Stimulated activated CD8-positive, alpha-beta memory T cell treated with anti-CD3 and anti-CD28 coated beads, Interleukin-4, amount 100 ng/mL, for 4 hours (primary cell): ENCODE measurements around the gene ERCC2.
A peak's percentile ranks its signal among the peaks of the same experiment; 100 is the strongest.
"Not testable (repeated sequence)": the region's sequence is repeated elsewhere in the genome, so short reads cannot be mapped to it uniquely, and the experiment has no call there.

Experiments used
- DNase-seq, 2 donors: peaks; one replicate each; pipeline ENCODE4 v3.0.0-alpha.2; 2020; ENCODE audit warnings: low read depth in 2 of 2, low spot score in 1 of 2

ERCC2 gene

DNA sequence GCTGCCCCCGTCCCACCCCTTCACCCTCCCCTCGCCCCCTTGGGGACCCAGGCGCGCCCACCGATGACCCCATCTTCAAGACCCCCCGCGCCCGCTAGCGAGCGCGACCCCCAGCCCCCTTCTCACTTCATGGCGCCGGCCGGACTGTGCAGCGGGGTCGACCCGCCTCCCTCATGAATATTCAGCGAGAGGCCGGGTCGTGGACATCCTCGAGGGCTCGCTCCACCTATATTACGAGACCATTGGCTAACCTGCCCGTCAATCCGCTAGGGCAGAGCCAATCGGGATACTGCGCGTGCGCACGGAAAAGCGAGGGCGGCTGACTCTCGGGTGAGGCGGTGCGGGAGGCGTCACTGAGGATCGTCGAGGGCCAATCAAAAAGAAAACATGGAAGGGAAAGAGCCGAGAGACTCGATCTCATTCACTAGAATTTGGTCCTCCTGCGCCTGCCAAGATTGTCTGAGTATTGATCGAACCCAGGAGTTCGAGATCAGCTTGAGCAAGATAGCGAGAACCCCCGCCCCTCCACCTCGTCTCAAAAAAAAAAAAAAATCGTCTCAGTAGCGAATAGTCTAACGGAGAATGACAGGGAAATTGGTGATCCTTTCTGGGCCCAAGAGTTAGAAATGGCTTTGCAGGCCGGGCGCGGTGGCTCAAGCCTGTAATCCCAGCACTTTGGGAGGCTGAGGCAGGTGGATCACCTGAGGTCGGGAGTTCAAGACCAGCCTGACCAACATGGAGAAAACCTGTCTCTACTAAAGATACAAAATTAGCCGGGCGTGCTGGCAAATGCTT is at the start of gene ERCC2:
TSS of gene ERCC2 (minus strand) at position 164 of the 795 bp plus-strand sequence. CDS start at position 131, 33 bp downstream.
- peak; percentile 98 to 99 for DNase-seq

DNA sequence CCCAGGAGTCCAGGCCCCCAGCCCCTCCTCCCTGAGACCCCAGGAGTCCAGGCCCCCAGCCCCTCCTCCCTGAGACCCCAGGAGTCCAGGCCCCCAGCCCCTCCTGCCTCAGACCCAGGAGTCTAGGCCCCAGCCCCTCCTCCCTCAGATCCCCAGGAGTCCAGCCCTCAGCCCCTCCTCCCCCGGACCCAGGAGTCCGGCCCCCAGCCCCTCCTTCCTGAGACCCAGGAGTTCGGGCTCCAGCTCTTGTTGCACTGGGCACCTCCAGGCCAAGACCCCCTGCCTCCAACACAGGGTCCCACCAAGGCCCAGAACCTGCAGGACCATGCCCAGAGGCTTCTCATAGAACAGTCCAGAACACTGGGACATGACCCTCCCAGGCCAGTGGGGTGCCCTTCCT is 49.5 kb upstream of the ERCC2 start:
- no peak for DNase-seq

DNA sequence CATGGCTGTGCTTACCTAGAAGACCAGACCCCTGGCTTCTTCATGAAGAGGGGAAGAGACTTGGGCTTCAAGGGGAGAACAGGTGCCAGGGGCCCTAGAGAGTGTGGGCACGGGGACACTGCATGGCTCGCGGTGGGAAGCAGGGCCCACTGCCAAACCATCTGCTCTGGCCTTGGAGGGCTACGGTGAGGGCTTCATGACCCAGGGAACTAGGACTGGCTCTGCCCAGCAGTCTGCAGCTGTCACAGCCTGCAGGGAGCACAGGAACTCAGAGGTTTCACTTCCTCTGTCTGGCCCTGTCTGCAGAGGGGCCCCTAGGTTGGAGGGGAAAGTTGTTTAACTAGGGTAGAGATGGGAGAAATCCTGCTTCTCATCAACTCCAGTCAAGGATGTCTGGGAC is 49.0 kb upstream of the ERCC2 start:
- DNase-seq, result no peak

DNA sequence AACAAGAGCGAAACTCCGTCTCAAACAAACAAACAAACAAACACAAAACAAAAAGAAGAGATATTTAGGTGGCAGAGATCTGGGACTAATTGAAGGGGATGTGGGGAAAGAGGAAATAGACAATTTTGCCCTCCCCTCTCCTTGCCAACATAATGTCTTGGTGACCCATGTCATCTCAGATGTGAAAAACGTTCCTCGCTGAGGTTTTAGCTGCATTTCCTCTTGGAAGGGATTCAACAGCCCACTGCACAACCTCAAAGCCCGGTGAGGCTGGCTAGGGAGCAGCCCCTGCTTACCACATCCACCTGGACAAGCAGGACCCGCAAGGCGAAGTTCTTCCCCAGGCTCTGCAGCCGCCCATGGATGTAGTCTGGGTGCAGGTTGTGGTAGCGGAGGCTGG is 48.4 kb upstream of the ERCC2 start:
- DNase-seq, result no peak

DNA sequence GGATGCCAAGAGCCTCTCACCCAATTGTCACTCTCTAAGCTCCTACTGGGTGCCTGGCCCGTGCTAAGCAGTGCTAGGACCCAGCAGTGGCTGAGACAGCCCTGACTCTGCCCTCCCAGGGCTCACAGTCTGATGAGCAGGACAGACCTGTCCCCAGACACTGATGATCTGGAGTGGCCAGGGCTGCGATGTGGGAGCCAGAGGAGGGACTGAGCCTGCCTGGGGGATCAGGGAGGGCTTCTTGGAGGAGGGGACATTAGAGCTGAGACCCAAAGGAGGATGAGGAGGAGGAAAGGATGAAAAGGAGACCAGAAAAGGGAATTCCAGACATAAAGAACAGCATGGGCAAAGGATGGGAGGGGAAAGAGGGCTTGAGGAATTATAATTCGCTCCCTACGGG is 46.8 kb upstream of the ERCC2 start:
- no peak for DNase-seq

DNA sequence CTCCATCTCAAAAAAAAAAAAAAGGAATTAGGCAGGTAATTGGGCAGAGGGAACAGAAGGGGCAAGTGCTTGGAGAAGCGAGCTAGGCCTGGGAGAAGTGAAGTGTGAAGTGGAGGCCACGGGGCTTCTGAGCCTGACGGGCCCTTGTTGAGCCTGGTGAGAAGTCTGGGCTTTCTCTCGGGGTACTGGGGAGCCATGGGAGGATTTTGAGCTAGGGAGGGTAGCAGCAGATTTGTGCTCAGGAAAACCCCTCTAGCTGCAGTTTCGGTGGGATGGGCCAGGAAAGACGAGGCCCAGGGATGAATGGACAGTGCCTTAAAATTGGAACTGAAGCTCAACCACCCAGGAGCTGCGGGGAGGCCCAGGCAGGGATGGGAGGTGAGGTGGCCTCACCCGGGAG is 44.1 kb upstream of the ERCC2 start:
- no peak for DNase-seq

DNA sequence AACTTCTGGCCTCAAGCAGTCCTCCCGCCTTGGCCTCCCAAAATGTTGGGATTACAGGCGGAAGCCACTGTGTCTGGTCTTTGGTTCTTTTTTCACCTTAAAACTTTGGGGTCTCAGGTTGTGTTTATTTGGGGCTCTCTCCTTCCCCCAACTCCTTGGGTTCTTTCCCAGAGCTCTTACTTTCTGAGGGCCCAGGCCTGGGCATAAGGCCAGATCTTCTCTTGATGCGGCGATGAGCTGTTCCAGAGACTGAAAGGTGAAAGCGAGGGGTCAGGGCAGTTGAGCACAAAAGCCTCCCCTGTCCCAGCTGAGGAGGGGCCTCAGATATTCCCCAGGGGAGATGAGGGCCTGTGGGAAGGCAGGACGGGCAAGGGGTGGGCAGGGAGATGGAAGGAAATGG is 43.1 kb upstream of the ERCC2 start:
- no peak for DNase-seq

DNA sequence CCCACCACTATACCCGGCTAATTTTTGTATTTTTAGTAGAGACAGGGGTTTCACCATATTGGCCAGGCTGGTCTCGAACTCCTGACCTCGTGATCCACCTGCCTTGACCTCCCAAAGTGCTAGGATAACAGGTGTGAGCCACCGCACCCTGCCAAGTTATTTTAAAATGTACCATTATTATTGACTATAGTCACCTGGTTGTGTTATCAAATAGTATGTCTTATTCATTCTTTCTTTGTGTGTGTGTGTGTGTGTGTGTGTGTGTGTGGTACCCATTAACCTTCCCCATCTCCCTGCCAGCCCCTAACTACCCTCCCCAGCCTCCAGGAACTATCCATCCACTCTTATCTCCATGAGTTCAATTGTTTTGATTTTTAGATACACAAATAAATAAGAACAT is 40.0 kb upstream of the ERCC2 start:
- not testable (repeated sequence) for DNase-seq

DNA sequence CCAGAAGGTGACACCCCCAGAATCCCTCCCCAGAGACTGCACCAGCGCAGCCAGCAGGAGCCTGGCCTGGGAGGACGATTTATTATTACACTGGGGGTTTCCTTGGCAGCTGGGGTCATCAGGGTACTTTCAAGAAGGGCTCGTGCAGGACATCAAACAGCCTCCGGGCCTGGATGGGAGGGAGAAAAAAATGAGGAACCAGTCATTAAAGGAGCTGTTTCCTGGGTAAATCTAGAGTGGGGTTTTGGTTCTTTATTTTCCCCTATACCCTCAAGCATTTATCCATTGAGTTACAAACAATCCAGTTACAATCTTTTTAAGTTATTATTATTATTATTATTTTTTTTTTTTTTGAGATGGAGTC is 39.2 kb upstream of the ERCC2 start:
- DNase-seq, result no peak

DNA sequence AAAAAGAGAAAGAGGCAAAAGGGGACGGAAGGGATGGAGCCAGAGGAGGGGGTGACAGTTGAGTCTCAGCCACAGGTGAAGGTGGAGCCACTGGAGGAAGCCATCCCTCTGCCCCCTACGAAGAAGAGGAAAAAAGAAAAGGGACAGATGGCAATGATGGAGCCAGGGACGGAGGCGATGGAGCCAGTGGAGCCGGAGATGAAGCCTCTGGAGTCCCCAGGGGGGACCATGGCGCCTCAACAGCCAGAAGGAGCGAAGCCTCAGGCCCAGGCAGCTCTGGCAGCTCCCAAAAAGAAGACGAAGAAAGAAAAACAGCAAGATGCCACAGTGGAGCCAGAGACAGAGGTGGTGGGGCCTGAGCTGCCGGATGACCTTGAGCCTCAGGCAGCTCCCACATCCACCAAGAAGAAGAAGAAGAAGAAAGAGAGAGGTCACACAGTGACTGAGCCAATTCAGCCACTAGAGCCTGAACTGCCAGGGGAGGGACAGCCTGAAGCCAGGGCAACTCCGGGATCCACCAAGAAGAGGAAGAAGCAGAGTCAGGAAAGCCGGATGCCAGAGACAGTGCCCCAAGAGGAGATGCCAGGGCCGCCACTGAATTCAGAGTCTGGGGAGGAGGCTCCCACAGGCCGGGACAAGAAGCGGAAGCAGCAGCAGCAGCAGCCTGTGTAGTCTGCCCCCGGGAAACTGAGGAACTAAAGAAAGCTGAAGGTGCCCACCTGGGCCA is 38.6 kb upstream of the ERCC2 start:
- DNase-seq, result no peak

DNA sequence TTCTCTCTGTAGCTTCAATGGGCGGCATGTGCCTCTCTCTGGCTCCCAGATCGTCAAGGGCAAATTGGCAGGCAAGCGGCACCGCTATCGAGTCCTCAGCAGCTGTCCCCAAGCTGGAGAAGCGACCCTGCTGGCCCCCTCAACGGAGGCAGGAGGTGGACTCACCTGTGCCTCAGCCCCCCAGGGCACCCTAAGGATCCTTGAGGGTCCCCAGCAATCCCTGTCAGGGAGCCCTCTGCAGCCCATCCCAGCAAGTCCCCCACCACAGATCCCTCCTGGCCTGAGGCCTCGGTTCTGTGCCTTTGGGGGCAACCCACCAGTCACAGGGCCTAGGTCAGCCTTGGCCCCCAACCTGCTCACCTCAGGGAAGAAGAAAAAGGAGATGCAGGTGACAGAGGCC is 37.7 kb upstream of the ERCC2 start:
- DNase-seq, result no peak

DNA sequence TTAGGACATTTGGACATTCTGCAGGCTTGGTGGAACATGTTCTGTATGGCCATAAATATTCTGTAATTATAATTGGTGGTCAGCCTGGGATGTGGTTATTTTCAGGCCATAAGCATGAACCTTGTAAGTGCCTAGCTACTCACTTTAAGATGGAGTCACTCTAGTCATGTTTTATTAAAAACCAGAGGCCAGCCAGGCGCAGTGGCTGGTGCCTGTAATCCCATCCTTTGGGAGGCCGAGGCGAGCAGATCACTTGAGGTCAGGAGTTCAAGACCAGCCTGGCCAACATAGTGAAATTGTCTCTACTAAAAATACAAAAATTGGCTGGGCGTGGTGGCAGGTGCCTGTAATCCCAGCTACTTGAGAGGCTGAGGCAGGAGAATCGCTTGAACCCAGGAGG is 37.2 kb upstream of the ERCC2 start:
- DNase-seq, result not testable (repeated sequence)

DNA sequence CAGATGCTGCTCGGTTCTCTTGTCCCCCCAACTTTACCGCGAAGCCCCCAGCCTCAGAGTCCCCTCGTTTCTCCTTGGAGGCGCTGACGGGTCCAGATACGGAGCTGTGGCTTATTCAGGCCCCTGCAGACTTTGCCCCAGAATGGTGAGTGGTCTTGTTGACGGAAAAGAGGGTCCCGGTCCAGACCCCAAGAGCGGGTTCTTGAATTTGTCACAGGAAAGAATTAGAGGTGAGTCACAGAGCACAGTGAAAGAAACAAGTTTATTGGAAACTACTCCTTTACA is 36.7 kb upstream of the ERCC2 start:
- no peak for DNase-seq

DNA sequence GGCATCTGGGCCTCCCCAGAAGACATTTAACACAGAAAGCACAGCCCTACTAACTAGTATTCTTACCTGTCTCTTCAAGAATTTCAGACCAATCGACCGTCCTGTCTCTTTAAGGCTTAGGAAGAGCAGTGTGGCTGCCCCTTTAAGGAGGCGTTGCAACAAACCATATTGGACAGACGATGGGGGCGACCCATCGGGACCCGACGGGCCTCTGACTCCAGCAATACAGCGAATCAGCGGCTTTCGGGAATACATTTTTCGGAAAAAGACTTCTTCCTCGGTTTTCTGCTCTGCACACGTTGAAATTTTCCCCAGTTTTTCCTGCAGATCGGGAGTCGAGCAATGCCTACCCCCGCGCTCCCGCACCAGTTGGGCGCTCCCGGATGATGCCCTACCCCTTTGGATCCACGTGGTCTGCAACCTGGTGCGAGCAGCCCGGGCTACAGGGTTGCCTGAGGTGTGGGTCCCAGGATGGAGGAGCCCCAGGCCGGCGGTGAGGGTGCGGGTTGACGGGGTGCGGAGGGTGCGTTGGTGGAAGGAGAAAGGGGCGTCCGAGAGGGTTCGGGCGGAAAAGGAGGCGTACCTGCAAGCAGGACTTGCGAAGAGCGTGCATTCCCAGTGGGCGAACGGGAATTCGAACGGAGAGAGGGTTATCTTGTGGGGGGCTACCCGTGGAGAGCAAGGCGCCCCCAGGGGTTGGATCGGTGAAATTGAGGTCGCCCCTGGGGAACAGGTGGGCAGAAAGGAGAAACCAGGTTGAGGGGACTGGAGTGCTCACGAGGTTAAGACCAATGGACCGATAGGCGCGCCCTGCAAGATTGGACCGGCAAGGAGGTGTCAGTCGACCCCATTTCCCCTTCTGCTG is 36.1 kb upstream of the ERCC2 start, which contains the start of gene POLR1G:
TSS of gene POLR1G (plus strand) at position 419 of the 865 bp plus-strand sequence. CDS start at position 472, 53 bp downstream.
- DNase-seq, result peak; percentile 53 to 62

DNA sequence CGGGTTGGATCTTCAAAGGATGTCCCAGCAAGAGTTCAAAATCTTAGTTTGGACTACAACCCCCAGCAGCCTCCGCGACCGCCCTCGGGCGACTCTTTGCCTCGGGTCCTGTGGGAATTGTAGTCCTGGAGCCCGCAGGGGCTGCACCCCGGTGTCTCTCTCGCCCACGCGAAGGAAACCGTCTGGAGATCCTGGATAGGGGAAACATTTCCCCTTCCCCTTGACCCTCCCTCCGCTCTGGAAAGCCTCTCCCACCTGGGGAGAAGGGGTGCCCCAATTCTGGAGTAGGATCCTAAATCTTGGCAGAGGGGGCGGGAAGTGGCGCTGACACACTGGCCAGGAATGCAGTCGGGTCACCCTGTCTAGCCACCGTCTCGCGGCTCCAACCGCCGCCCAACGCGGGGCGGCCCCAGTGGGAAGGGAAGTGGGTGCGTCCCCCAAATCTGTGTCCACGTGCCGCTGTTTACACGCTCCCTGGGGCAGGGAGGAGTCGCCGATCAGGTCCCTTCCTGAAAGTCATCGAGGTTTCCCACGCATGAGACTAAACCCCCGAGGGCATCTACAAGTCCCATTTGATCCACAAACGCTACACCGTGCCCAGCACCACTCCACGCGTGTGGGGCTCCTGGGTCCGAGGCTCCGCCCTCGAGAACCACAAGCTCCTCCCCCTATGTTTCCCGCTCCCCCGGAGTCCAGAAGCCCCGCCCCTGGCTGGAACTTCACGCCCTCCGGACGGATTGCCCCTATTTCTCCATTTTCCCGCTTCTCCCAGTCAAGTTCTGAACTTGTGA is 35.3 kb upstream of the ERCC2 start:
- peak; percentile 55 to 71 for DNase-seq

DNA sequence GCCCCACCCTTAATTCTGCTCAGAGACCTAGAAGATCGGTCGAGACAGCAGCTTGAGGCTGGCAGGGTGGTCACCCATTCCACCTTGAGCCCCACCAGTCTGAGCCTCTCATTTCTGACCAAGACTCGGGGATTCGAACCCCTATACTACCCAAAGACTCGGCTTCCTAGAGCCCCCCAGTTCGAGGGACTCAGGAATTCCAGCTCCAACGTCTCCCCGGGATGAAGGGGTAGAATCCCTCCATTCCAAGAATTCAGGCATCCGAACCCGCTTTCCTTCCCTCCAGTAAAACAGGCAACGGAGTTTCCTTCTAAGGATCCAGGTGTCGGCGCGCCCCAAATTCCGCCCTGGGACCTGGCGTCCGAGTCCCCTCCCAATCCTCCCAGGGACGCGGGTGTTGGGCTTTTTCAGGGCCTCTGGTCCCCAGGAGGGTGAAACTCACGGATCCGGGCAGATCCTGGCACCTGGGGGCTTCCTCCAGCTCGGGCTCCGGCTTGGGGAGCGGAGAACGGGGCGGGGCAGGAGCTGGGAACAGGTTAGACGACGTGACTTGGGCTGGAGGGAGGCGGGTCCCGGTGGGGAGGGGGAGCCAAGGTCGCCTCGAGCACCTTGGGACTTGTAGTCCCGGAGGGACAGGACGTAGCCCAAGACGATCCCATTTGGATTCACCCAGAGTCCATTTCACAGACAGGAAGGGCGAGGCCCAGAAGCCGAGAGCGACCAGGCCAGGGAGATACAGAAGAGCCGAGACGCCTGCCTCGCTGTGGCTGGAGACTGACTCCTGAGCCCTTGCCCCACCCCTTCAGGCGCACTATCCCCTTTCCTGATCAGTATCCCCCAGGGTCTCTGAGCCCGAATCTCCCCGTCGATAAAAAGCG is 34.4 kb upstream of the ERCC2 start, which contains the start of gene PPP1R13L:
TSS of gene PPP1R13L (minus strand) at position 513 of the 878 bp plus-strand sequence. CDS start 6,751 bp downstream, outside the sequence.
- DNase-seq, result no peak

DNA sequence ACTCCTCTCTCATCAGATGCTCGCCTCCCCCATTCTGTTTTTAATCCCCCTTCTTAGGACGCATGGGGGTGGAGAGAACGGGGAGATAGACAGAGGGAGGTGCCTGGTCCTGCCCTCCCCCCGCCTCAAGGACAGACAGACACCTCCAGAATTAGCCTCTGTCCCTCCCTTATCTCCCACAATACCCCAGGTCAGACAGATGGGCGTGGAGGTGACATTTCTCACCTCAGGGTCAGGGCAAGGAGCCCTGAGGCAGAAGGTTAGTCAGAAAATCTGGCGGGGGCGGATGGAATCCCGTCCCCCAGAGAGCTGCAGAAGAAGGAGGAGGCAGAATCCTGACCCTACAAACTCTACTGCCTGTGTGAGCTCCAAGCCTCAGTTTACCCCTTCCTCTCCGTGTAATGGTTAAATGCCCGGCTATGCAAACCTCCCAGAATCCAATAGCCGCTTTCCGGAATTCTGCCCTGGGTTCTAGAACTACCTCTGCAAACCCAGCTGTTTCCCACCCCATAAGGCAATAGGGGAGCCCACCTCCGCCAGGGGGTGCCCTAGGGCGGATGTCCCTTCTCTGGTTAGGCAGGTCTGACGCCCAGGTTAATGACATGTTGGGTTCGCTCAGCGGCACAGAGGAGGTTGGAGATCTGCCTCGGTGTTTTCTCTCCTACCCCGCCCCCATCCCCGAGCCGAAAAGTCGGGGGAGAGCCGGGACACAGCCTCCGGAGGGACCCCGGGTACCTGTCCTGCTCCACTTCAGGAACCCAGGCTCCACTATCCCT is 33.6 kb upstream of the ERCC2 start:
- DNase-seq, result peak in 1 of 2 donors; percentile 48

DNA sequence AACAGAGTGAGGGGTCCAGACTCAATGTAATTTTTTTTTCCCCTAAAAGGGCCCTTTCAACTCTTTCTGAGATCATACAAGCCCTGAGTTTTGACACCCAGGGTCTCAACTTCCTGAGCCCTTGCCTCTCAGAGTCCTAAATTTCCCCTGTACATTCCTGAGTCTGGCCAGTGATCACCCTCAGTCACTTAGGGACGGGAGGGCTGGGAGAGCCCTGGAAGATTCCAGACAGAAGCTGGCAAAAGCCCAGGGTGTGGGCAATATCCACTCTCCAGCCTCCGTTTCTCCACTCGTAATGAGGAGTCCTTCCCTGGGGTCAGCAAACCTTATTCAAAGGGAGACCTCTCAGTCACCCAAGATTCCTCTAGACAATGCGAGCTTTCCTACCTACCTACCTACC is 32.9 kb upstream of the ERCC2 start:
- DNase-seq, result no peak
